Activated CD4-positive, alpha-beta T cell treated with anti-CD3 and anti-CD28 coated beads, Interleukin-2, amount 50 U/mL, for 1 hour (primary cell): ENCODE data around the gene GUK1.

Experiments
- DNase-seq: peaks from one replicate; pipeline ENCODE4 v3.0.0-alpha.2; 2020

The GUK1 gene

GRCh38 chr1:228139406-228139930, 611 bp upstream of the GUK1 start:
- no peak for DNase-seq

- DNase-seq: no peak
Observed at GRCh38 chr1:228140724-228141225, 696 bp downstream of the GUK1 start.

- DNase-seq: no peak
Observed at GRCh38 chr1:228141226-228142044, 1.4 kb downstream of the GUK1 start.

- no peak for DNase-seq
Observed at GRCh38 chr1:228142155-228142691, 2.1 kb downstream of the GUK1 start.

GRCh38 chr1:228142701-228143136, 2.6 kb downstream of the GUK1 start:
- DNase-seq: no peak

GRCh38 chr1:228143480-228144192, 3.6 kb downstream of the GUK1 start:
- DNase-seq: no peak

- DNase-seq: no peak
Observed at GRCh38 chr1:228144193-228144992, 4.3 kb downstream of the GUK1 start.

GRCh38 chr1:228144993-228145343, 4.9 kb downstream of the GUK1 start:
- DNase-seq: no peak

GRCh38 chr1:228145463-228146416, 5.7 kb downstream of the GUK1 start:
- no peak for DNase-seq

GRCh38 chr1:228146417-228147150, 6.5 kb downstream of the GUK1 start:
- DNase-seq: no peak

GRCh38 chr1:228147151-228147693, 7.1 kb downstream of the GUK1 start:
- no peak for DNase-seq

GRCh38 chr1:228147768-228148167, 7.7 kb downstream of the GUK1 start:
- no peak for DNase-seq

- DNase-seq: no peak
Observed at GRCh38 chr1:228148196-228148861, 8.2 kb downstream of the GUK1 start.

- no peak for DNase-seq
Observed at GRCh38 chr1:228148935-228149405, 8.9 kb downstream of the GUK1 start.

GRCh38 chr1:228149406-228150119, 9.5 kb downstream of the GUK1 start, which contains the start of gene GJC2:
GJC2 (plus strand) TSS chr1:228149930; CDS start chr1:228157759, 7,829 bp downstream.
- DNase-seq: no peak

GRCh38 chr1:228150120-228150460, 10.0 kb downstream of the GUK1 start:
- DNase-seq: no peak

- DNase-seq: no peak
Observed at GRCh38 chr1:228150461-228151179, 10.5 kb downstream of the GUK1 start.

GRCh38 chr1:228151180-228151925, 11.3 kb downstream of the GUK1 start:
- no peak for DNase-seq
